Gastroesophageal sphincter (tissue), 4 donors: ENCODE results near the gene GCNT1. TPM values are rescaled to one million over a fixed set of nuclear protein-coding genes. Genes with fewer than 3 reads are reported as not detected.
"Not testable (repeated sequence)": the region's sequence is repeated elsewhere in the genome, so short reads cannot be mapped to it uniquely, and the experiment has no call there.

ENCODE experiments used
- ATAC-seq: fragments of 150-250 bp; one replicate; pipeline ENCODE4 v1.9.1; 2016; ENCODE audit warnings: mild to moderate bottlenecking, moderate library complexity
- H3K27ac ChIP-seq, 4 donors: fragments of 200-600 bp; sonication (generic) in 3 of 4; 1 replicate in 3 of 4; 2 replicates in 1 of 4; pipeline ENCODE4 v1.5.1; 2016 to 2019
- H3K27me3 ChIP-seq: fragments of 200-600 bp; sonication (generic); one replicate; pipeline ENCODE4 v1.5.1; 2019
- H3K36me3 ChIP-seq, 2 donors: fragments of 200-600 bp; sonication (generic); one replicate each; pipeline ENCODE4 v1.5.1; 2019; ENCODE audit warnings: control low read depth in 1 of 2
- H3K4me1 ChIP-seq, 3 donors: fragments of 200-600 bp; sonication (generic); 1 replicate in 2 of 3; 2 replicates in 1 of 3; pipeline ENCODE4 v1.5.1; 2016 to 2019; ENCODE audit warnings: control low read depth in 2 of 3
- H3K4me3 ChIP-seq, 2 donors: fragments of 200-600 bp; sonication (generic); one replicate each; pipeline ENCODE4 v1.5.1; 2019; ENCODE audit warnings: mild to moderate bottlenecking in 1 of 2, moderate library complexity in 1 of 2
- H3K9me3 ChIP-seq, 3 donors: fragments of 200-600 bp; sonication (generic); one replicate each; pipeline ENCODE4 v1.5.1; 2017 to 2019; ENCODE audit warnings: control low read depth in 2 of 3
- EP300 ChIP-seq: sonication (generic); formaldehyde crosslinking; IDR thresholded peaks from one replicate; pipeline ENCODE4 v1.6.1; 2017; ENCODE audit warnings: antibody characterized with exemption, mild to moderate bottlenecking
- POLR2A ChIP-seq, 2 donors: fragments of 450-650 bp; IDR thresholded peaks; one replicate each; pipeline ENCODE4 v1.6.1; 2017; ENCODE audit warnings: antibody characterized with exemption in 2 of 2, mild to moderate bottlenecking in 2 of 2, moderate library complexity in 1 of 2
- POLR2AphosphoS5 ChIP-seq: sonication (generic); formaldehyde crosslinking; IDR thresholded peaks from one replicate; pipeline ENCODE4 v1.6.1; 2017; ENCODE audit warnings: antibody characterized with exemption
- WGBS, 2 donors: methylation state at CpG; one replicate each; pipeline ENCODE4 v1.1.5; 2018; ENCODE audit warnings: low coverage in 1 of 2; 5-methylcytosine and 5-hydroxymethylcytosine counted together
- total RNA-seq, 4 donors: library from RNA; depleted of rRNA; stranded (reverse); fragments of >200 nt; gene quantifications; one replicate each; pipeline ENCODE4 v1.1.0, GENCODE V29; 2016
- TF ChIP-seq, protein P1 (sequence below), 4 experiments: fragments of 200-600 bp in 2 of 4; fragments of 450-650 bp in 2 of 4; sonication (generic) in 1 of 4; IDR thresholded peaks; one replicate each; pipeline ENCODE4 v1.5.1; 2017 to 2019; ENCODE audit warnings: antibody characterized with exemption in 4 of 4, mild to moderate bottlenecking in 2 of 4, moderate library complexity in 2 of 4

Gene GCNT1
- total RNA-seq, 4 donors from 2014 or later, result 2.0 to 5.7 (median 3.5) TPM

DNA sequence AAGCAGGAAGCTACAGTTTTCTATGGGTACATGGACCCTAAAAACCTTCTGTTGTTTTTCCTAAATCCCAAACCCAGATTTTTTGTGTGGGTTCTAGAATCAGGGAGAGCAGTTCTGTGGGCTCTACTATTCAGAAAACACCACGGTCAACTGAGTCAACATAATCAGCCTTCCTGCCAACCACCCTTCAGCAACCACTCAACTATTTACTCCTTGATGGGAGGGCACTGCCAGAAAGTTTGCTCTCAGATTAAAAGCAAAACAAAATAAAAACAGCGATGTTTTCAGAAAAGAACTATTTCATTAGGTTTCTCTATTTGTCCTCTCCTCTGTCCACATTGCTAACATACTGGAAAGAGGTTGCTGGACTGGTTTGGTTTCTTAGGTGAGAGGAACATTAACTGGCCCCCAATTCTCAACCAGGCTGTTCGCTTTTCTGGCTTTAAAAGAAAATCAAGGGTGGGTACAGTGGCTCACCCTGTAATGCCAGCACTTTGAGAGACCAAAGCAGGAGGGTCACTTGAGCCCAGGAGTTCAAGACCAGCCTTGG lies 72.3 kb downstream of the GCNT1 start:
- no peak for ATAC-seq
- H3K27me3 ChIP-seq, result peaks cover 6% of the 10 kb centered on the region
- TF ChIP-seq EP300 (no peak), POLR2AphosphoS5 (no peak), POLR2A (IDR thresholded peaks at IDR 0.05) (no peak)
- TF ChIP-seq, protein P1, sequence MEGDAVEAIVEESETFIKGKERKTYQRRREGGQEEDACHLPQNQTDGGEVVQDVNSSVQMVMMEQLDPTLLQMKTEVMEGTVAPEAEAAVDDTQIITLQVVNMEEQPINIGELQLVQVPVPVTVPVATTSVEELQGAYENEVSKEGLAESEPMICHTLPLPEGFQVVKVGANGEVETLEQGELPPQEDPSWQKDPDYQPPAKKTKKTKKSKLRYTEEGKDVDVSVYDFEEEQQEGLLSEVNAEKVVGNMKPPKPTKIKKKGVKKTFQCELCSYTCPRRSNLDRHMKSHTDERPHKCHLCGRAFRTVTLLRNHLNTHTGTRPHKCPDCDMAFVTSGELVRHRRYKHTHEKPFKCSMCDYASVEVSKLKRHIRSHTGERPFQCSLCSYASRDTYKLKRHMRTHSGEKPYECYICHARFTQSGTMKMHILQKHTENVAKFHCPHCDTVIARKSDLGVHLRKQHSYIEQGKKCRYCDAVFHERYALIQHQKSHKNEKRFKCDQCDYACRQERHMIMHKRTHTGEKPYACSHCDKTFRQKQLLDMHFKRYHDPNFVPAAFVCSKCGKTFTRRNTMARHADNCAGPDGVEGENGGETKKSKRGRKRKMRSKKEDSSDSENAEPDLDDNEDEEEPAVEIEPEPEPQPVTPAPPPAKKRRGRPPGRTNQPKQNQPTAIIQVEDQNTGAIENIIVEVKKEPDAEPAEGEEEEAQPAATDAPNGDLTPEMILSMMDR (IDR thresholded peaks at IDR 0.05), result no peak
- no peak overlapping the region for H3K27ac ChIP-seq
- no peaks in the 10 kb centered on the region for H3K9me3 ChIP-seq
- no peaks in the 10 kb centered on the region for H3K36me3 ChIP-seq
- WGBS, 2 donors, result 83% methylated on average over 2 to 3 of the region's 3 CpGs
- H3K4me3 ChIP-seq, result no peak overlapping the region
- no peaks in the 10 kb centered on the region for H3K4me1 ChIP-seq

DNA sequence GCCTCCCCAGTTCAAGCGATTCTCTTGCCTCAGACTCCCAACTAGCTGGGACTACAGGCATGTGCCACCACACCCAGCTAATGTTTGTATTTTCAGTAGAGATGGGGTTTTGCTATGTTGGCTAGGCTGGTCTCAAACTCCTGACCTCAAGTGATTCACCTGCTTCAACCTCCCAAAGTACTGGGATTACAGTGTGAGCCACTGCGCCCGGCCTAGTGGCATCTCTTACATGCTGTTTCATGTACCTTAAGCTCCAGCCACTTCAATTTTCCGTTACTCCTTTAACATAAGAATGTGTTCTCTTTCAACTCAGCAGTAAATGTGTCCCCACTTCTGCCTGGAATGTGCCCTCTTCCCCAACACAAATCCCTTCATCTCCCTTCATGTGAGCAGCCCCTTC lies 73.9 kb downstream of the GCNT1 start:
- H3K36me3 ChIP-seq, H3K27ac ChIP-seq, H3K9me3 ChIP-seq, H3K4me3 ChIP-seq, H3K27me3 ChIP-seq, ATAC-seq, H3K4me1 ChIP-seq: not testable (repeated sequence)
- WGBS, 2 donors, result 83 to 93% methylated on average over 4 of the region's 4 CpGs

GRCh38 chr9:76534026-76534425 lies 75.0 kb downstream of the GCNT1 start:
- 77 to 100% methylated on average over 1 of the region's 1 CpG for WGBS, 2 donors
- Histone ChIP-seq H3K4me3 (no peak overlapping the region), H3K36me3 (no peaks in the 10 kb centered on the region), H3K27ac (no peak overlapping the region), H3K27me3 (no peaks in the 10 kb centered on the region), H3K9me3 (no peaks in the 10 kb centered on the region), H3K4me1 (peaks cover 0 to 8% (median 0%) of the 10 kb centered on the region in 3 donors)
- ATAC-seq, result no peak
- TF ChIP-seq POLR2A (IDR thresholded peaks at IDR 0.05) (no peak), EP300 (no peak), POLR2AphosphoS5 (no peak)
- TF ChIP-seq, protein P1 (IDR thresholded peaks at IDR 0.05), result no peak

GRCh38 chr9:76537150-76537646 lies 78.2 kb downstream of the GCNT1 start:
- Histone ChIP-seq H3K9me3 (no peaks in the 10 kb centered on the region), H3K27ac (no peak overlapping the region), H3K27me3 (no peaks in the 10 kb centered on the region), H3K4me1 (peaks cover 0 to 8% (median 0%) of the 10 kb centered on the region in 3 donors), H3K36me3 (no peaks in the 10 kb centered on the region), H3K4me3 (no peak overlapping the region)
- TF ChIP-seq, protein P1 (IDR thresholded peaks at IDR 0.05), result no peak
- TF ChIP-seq POLR2AphosphoS5 (no peak), POLR2A (IDR thresholded peaks at IDR 0.05) (no peak), EP300 (no peak)
- peak; percentile 38 for ATAC-seq
- WGBS, 2 donors, result 40 to 80% methylated on average over 1 to 9 of the region's 9 CpGs

GRCh38 chr9:76539180-76539579 lies 80.2 kb downstream of the GCNT1 start:
- no peaks in the 10 kb centered on the region for H3K27me3 ChIP-seq
- no peak for ATAC-seq
- no peaks in the 10 kb centered on the region for H3K36me3 ChIP-seq
- no peaks in the 10 kb centered on the region for H3K9me3 ChIP-seq
- H3K4me3 ChIP-seq, result no peak overlapping the region
- TF ChIP-seq POLR2AphosphoS5 (no peak), EP300 (no peak), POLR2A (IDR thresholded peaks at IDR 0.05) (no peak)
- TF ChIP-seq, protein P1 (IDR thresholded peaks at IDR 0.05), result no peak
- peaks cover 0 to 8% (median 0%) of the 10 kb centered on the region in 3 donors for H3K4me1 ChIP-seq
- WGBS, 2 donors, result 75 to 88% methylated on average over 1 of the region's 1 CpG
- no peak overlapping the region for H3K27ac ChIP-seq
